T47D (cell line): ENCODE data around the gene KIAA0753.
"Not testable (repeated sequence)": the region's sequence is repeated elsewhere in the genome, so short reads cannot be mapped to it uniquely, and the experiment has no call there.

ENCODE experiments used
- DNase-seq, 2 experiments: peaks; one replicate each; pipeline versions ENCODE4 v3.0.0 to v3.0.0-alpha.2; 2011 to 2012; ENCODE audit warnings: low read depth in 1 of 2, low spot score in 1 of 2
- JUND ChIP-seq: IDR thresholded peaks from 2 replicates; pipeline ENCODE4 v1.6.1; 2012; ENCODE audit warnings: low read depth
- in situ Hi-C: cut with HindIII; loops from 2 replicates; pipeline ENCODE4 v1.10.0; 2016; ENCODE audit warnings: low sequenced_read_pairs, low pct_unique_long_range_greater_than_20kb

KIAA0753 gene

DNA sequence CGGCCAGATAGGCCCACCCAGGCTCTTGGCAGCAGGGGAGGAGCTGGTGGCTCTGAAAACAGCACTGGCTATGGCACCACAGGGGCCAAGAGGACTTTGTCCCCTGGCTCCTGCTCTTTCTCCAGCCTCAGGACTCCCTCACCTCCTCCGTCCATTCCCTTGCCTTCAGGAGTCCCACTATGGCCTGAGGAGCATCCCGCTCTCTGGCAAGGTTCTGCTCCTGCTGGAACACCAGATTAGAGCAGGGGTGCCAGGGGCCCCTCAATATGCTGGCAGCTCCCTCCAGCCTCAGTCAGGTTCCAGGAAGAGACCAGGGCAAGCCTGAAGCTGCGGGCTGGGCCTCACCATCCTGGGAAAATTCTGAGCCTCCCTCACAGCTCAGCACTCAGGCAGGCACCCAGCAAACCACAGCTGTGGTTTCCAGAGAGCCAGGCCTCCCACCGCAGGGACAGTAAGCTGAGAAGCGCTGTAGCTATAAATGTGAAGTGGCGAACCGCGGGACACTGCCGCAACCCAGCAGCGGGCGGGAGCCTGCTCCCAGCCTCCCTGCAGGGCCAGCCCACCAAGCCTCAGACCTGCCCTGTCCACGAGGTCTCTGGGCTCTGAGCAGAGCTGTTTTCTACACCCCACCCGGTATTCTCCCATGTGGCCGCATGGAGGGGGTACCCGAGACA lies 36.8 kb upstream of the KIAA0753 start:
- no peak for TF ChIP-seq JUND
- in situ Hi-C loops, result no loop called here
- no peak for DNase-seq

DNA sequence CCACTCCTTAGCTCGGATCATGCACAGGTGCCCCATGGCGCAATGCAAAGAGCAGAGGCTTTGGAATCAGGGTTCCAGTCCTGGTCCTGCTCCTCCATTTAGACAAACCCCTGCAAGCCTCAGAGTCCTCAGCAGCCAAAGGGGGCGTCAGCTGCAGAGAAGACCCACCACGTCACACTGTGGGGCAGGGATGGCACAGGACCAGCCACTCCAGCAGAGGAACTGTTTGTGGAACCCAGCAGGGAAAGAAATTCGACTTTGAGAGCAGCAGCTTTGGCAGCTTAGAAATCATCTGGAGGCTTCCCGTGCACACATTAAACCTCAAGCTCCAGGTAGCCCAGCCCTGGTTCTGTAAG lies 36.3 kb upstream of the KIAA0753 start:
- no peak for TF ChIP-seq JUND
- DNase-seq, result no peak
- in situ Hi-C loops, result no loop called here

DNA sequence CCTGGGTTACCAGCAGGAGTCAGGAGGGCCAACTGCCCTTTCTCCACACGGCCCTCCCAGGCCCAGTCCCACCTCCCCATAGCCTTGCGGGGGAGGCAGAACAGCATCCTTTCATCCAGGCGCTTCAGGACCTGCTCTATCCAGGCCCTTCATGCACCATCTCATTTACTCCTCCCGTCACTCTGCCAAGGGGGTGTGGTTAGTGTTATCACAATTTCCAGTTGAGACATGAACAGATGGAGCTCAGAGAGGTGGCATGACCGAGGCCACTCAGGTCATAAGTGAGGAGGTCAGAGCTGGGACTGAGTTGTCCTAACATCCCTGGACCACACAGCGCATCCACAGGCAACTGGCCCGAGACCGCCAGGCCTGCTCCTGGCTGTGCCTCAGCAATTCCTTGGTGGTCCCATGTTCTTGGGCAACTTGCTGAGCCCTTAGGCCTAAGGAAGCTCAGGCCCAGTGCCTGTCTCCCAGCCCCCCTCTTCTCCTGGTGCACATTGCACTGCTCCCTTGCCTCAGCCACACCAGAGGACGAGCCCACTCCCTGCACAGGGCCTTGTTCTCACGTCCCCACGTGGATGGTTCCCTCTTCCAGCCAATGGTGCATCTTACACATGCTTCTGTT lies 34.8 kb upstream of the KIAA0753 start:
- TF ChIP-seq JUND, result no peak
- no peak for DNase-seq
- in situ Hi-C loops, result no loop called here

DNA sequence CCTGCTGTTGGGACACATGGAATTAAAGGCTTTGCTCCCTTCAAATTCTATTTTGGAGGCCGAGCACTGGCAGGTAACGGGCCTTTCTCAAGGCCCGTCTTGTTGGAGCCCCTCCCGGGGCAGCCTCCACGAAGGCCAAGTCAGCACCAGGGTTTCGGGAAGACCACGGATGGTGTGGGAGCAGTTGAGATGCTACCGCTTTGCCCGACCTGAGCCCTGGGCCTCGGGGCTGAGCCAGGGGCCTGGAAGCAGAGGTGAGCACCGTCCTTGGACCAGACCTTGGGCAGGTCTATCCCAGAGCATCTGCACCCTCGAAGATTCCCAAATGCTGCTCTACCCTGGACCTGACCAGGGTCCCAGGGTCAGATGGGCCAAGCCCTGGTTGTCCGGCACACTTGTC lies 34.1 kb upstream of the KIAA0753 start:
- no peak for DNase-seq
- in situ Hi-C loops, result no loop called here

DNA sequence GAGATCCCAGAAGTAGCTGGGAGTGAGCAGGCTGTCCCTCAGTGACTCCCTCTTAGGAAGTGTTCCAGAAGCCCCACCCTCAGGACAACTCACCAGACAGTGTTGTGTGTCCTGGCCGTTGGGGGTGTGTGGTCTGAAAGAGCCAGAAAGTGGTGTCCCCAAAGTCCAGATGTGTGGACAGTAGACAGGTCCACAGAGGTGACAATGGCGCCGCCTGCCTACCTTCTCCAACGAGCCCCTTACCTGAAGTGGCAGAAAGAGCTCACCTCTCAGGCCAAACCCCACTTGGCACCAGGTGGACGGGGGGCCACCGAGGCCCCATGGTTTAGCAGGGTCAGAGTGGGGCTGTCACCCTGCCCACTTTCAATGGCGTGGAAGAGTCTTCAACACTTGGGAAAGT lies 30.9 kb upstream of the KIAA0753 start:
- TF ChIP-seq JUND, result no peak
- DNase-seq, result no peak
- in situ Hi-C loops, result no loop called here

More for the DNA sequence above, 34.1 kb upstream of the KIAA0753 start:
- no peak for TF ChIP-seq JUND

DNA sequence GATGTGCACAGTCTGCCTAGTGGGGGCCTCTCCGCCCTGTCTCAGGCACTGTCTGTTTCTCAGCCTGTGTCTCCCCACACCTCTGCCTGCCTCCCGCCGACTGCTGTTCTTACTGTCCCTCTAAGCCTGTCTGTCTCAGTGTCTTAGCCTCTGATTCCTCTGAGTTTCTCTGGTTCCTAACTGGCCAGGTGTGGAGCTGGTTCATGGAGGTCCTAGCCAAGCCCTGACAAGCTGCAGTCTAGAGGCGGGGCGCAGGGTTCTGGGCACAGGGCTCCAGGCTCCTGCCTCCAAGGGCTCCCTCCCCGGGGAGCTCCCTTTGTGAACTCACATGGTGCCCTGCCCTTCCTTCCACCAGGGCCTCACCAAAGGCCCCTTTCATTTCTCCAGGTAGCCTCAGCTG lies 30.5 kb upstream of the KIAA0753 start:
- in situ Hi-C loops, result no loop called here
- TF ChIP-seq JUND, result no peak
- DNase-seq, result no peak

DNA sequence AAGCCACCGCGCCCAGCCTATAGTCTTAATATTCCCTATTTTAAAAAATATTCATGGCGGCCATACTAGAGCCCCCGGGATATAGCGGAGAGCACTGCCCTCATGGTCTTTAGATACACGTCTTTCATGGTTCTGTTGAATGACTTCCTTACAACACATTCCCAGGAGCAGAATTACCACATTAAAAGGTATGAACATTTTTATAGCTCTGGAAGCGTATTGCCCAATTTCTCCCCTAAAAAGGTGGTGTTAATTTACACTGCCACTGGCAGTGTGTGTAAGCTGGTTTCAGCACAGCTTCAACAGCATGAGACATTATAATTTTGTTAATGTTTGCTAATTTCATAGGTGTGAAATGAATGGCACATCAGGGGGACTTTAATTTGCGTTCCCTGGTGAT lies 30.1 kb upstream of the KIAA0753 start:
- in situ Hi-C loops, result no loop called here

DNA sequence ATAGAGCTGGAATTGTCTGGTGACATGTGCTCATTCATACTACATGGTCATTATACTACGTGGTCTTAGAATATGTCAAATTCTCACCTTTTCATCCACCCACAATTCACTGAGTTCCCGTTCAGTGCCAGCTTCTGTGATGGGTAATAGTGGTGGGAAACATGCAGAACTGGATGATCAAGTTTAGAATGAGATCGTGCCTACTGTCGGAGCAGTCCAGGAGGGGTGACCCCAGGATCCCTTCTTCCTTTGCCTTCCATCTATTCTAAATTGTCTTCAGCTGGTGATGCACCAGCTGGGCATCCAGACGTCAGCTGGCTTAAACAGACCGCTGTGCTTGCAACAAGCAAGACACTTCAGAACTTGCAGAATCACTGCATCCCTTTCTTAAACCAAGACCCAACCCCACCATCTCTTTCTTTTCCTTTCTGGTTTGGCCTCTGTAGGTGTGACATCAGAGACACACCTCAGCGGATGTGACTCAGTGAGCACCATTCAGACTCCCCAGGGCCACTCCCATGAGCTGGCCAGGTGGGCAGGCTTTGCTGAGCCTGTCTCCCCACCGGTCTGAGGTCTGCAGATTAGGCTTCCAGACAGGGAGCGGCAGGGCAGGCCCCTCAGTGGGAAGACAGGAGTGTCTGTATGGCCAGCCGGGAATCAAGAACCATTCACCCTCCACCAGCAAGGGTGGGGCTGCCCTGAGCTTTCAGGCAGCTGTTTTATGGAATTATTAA lies 29.1 kb upstream of the KIAA0753 start:
- no peak for DNase-seq
- in situ Hi-C loops, result no loop called here
- TF ChIP-seq JUND, result no peak

More for the DNA sequence above, 30.1 kb upstream of the KIAA0753 start:
- DNase-seq, result no peak
- TF ChIP-seq JUND, result no peak

DNA sequence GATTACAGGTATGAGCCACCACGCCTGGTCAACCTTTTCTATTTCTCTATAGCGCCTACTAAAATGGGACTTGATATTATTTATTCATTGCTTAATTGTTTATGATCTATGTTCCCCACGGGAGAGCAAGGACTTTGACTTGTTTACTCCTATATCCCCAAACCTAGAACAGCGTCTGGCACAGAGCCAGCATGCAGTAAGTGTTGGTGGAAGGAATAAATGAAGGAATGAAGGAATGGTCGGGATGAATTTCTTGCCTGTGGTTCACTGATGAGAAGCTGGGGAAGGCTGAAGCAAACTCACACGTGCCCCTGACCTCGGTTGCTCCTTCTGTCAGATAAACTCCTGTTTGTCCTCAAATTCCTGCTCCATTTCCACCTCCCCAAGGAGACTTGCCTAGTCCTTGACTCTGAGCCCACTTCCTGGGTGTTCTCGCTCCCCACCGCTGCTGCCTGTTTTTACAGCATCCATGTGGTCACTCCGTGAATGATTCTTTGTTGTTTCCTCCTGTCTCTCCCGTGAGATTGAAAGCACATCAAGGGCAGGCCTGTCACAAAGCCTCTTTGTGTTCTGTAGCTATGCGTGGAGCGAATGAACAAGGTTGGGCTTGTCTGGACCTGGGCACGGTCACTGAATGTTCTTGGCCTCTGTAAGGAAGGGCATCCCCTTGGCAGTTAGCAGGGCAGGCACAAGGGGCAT lies 28.4 kb upstream of the KIAA0753 start:
- no peak for DNase-seq
- in situ Hi-C loops, result no loop called here
- TF ChIP-seq JUND, result no peak

DNA sequence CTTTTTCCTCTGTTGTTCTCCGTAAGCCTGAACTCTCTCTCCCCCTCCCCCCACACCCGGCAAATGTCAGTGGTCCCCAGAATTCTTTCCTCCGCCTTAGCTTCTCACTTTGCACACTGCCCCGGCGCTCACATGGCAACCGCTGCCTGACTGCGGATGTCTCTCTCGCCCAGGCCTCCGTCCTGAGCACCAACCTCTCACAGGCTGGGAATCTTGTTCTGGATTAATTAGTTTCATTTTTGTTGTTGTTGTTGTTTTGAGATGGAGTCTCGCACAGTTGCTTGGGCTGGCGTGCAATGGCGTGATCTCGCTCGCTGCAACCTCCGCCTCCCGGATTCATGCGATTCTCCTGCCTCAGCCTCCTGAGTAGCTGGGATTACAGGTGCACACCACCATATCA lies 27.7 kb upstream of the KIAA0753 start:
- in situ Hi-C loops, result no loop called here
- TF ChIP-seq JUND, result no peak
- DNase-seq, result no peak

DNA sequence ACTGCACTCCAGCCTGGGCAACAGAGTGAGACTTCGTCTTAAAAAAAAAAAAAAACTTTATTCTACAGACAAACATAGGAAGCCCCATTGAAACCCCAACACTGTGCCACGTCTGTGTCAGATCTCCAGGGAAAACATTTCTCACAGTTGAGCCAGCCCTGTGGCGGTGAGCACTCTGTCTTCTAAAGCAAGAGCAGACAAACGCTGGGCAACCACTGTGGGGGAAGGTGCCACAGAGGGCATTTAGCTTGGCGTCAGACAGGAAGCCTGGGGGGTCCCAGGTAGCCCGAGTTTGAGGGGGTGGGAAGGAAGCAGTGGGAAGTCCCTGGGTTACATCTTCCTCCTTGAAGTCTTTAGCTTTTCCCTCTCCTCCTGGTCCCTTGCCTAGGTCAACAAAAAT lies 27.0 kb upstream of the KIAA0753 start:
- in situ Hi-C loops, result no loop called here
- no peak for DNase-seq
- no peak for TF ChIP-seq JUND

DNA sequence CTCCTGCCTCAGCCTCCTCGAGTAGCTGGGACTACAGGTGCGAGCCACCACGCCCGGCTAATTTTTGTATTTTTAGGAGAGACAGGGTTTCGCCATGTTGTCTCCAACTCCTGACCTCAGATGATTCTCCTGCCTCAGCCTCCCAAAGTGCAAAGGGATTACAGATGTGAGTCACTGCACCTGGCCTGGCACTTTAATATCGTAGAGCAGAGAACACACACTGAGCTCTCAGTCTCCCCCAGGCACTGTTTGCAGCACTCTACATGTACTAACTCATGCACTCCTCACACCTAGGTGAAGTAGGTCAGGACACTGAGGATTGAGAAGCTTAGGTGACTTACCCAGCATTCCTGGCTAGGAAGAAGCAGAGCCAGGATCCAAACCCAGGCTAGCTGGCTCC lies 26.0 kb upstream of the KIAA0753 start:
- no peak for TF ChIP-seq JUND
- in situ Hi-C loops, result no loop called here
- DNase-seq, result no peak

DNA sequence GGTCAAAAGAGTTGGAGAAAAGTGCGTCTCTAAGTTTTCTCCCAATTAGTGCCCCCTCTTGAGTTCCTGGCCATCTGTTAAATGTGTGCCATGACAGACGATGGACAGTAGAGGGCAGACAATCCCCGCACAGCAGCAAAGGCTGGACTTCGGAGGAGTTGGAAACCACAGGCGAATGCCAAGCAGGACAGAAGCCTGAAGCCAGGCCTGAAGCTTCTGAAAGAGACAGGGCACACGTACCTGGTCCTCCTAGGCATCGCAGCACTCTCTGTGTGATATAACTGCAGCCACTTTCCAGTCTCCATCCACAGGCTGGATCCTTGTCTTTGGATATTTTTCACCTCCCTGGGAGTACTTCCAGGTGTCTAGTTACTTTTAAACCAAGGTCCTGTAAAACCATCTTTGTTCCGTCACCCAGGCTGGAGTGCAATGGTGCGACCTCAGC lies 25.6 kb upstream of the KIAA0753 start:
- in situ Hi-C loops, result no loop called here
- no peak for TF ChIP-seq JUND
- peak; percentile 52 to 83 for DNase-seq

DNA sequence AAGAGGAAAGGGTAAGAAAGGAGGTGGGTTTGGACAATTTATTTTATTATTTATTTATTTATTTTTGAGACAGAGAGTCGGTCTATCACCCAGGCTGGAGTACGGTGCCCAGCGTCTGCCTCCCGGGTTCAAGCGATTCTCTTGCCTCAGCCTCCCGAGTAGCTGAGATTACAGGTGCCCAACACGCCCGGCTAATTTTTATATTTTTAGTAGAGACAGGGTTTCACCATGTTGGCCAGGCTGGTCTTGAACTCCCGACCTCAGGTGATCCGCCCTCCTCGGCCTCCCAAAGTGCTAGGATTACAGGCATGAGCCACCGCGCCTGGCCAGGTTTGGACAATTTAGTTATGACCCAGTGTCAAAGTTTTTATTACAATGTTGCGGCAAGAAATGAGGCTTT lies 22.7 kb upstream of the KIAA0753 start:
- DNase-seq, in situ Hi-C loops: not testable (repeated sequence)
